IMR-90 (cell line): ENCODE measurements around the gene HMGCS2. TPM values are rescaled to one million over a fixed set of nuclear protein-coding genes. Genes with fewer than 3 reads are reported as not detected.

Source experiments
- ATAC-seq: fragments of 200-7000 bp; cut with Tn5 transposase; 2 replicates; pipeline ENCODE4 v1.9.1; 2020; ENCODE audit warnings: low read depth, mild to moderate bottlenecking, moderate library complexity
- BruUV-seq: library from RNA; stranded (reverse); fragments of 400-500 nt; replicated peaks from 2 replicates; lab custom pipeline; 2021; lab: Mats Ljungman, UMichigan
- CTCF ChIA-PET: fragments of 300-600 bp; formaldehyde crosslinking; extraction: SDS; loops from one replicate; lab custom pipeline; 2021; ENCODE audit warnings: antibody characterized with exemption; lab: Yijun Ruan, JAX
- POLR2A ChIA-PET: fragments of 300-600 bp; sonication (Branson Sonifier 250); formaldehyde crosslinking; loops from one replicate; lab custom pipeline; 2022; ENCODE audit warnings: antibody characterized with exemption; ENCODE audit not compliant: unreplicated experiment; lab: Charles Lee
- DNase-seq: peaks from one replicate; pipeline ENCODE4 v3.0.0; 2013
- H2AFZ ChIP-seq: replicated peaks from 2 replicates; pipeline ENCODE3; 2013; ENCODE audit warnings: low read length, mild to moderate bottlenecking; ENCODE audit not compliant: poor library complexity
- H2AK5ac ChIP-seq: 2 replicates; pipeline ENCODE4 v1.6.1; 2013; ENCODE audit warnings: low read depth, low read length, inconsistent platforms
- H2AK9ac ChIP-seq: replicated peaks from 2 replicates; pipeline ENCODE3; 2013; ENCODE audit warnings: mild to moderate bottlenecking, low read depth, low read length, moderate library complexity; ENCODE audit not compliant: poor library complexity
- H2BK120ac ChIP-seq: 2 replicates; pipeline ENCODE4 v1.6.1; 2013; ENCODE audit warnings: low read depth, low read length, inconsistent platforms
- H2BK15ac ChIP-seq: 3 replicates; pipeline ENCODE4 v1.6.1; 2013; ENCODE audit warnings: low read depth, low read length, inconsistent platforms
- H2BK20ac ChIP-seq: 2 replicates; pipeline ENCODE4 v1.6.1; 2013; ENCODE audit warnings: low read depth, mild to moderate bottlenecking, inconsistent platforms, low read length, moderate library complexity
- H2BK5ac ChIP-seq: 2 replicates; pipeline ENCODE4 v1.6.1; 2013; ENCODE audit warnings: mild to moderate bottlenecking, low read depth, low read length, inconsistent platforms; ENCODE audit not compliant: poor library complexity, severe bottlenecking
- H3K14ac ChIP-seq: replicated peaks from 2 replicates; pipeline ENCODE4 v1.6.1; 2013; ENCODE audit warnings: low read depth, low read length, inconsistent platforms
- H3K18ac ChIP-seq: 2 replicates; pipeline ENCODE4 v1.6.1; 2013; ENCODE audit warnings: low read depth, low read length, control low read depth
- H3K23ac ChIP-seq: 2 replicates; pipeline ENCODE4 v1.6.1; 2013; ENCODE audit warnings: low read depth, low read length, inconsistent platforms
- H3K27ac ChIP-seq: 2 replicates; pipeline ENCODE4 v1.5.1; 2013; ENCODE audit warnings: mild to moderate bottlenecking, control low read depth, low read length; ENCODE audit not compliant: insufficient read depth
- H3K27me3 ChIP-seq: 2 replicates; pipeline ENCODE4 v1.6.1; 2013; ENCODE audit warnings: low read length; ENCODE audit not compliant: control insufficient read depth, insufficient read depth
- H3K36me3 ChIP-seq: 2 replicates; pipeline ENCODE4 v1.6.1; 2013; ENCODE audit warnings: low read length, mixed read lengths; ENCODE audit not compliant: control insufficient read depth, insufficient read depth
- H3K4ac ChIP-seq: 2 replicates; pipeline ENCODE4 v1.6.1; 2013; ENCODE audit warnings: low read depth, low read length, inconsistent platforms
- H3K4me1 ChIP-seq: 2 replicates; pipeline ENCODE4 v1.6.1; 2013; ENCODE audit warnings: low read length, mixed read lengths; ENCODE audit not compliant: control insufficient read depth, insufficient read depth
- H3K4me2 ChIP-seq: 2 replicates; pipeline ENCODE4 v1.6.1; 2013; ENCODE audit warnings: low read depth, mild to moderate bottlenecking, control low read depth, low read length, moderate library complexity
- H3K4me3 ChIP-seq: 2 replicates; pipeline ENCODE4 v1.5.1; 2013; ENCODE audit warnings: low read depth, mild to moderate bottlenecking, control low read depth, low read length, moderate library complexity; ENCODE audit not compliant: insufficient read depth
- H3K56ac ChIP-seq: 2 replicates; pipeline ENCODE4 v1.6.1; 2013; ENCODE audit warnings: low read length, inconsistent platforms; ENCODE audit not compliant: insufficient read depth; ENCODE audit errors: extremely low read depth
- H3K79me1 ChIP-seq, 2 experiments: 2 replicates each; pipeline ENCODE4 v1.6.1; 2013; ENCODE audit warnings: low read length in 2 of 2, inconsistent platforms in 1 of 2, low read depth in 1 of 2
- H3K9ac ChIP-seq: 2 replicates; pipeline ENCODE4 v1.6.1; 2013; ENCODE audit warnings: low read depth, low read length, control low read depth
- H3K9me1 ChIP-seq: 2 replicates; pipeline ENCODE4 v1.6.1; 2013; ENCODE audit warnings: low read length, inconsistent platforms; ENCODE audit not compliant: insufficient read depth
- H3K9me3 ChIP-seq: 2 replicates; pipeline ENCODE4 v1.6.1; 2013; ENCODE audit warnings: low read length; ENCODE audit not compliant: control insufficient read depth, insufficient read depth
- H4K20me1 ChIP-seq: 2 replicates; pipeline ENCODE4 v1.6.1; 2013; ENCODE audit warnings: low read length, inconsistent platforms; ENCODE audit not compliant: insufficient read depth
- H4K5ac ChIP-seq: 2 replicates; pipeline ENCODE4 v1.6.1; 2013; ENCODE audit warnings: mild to moderate bottlenecking, low read depth, low read length, control low read depth
- H4K8ac ChIP-seq, 2 experiments: 2 replicates each; pipeline ENCODE4 v1.6.1; 2013; ENCODE audit warnings: low read depth in 2 of 2, low read length in 2 of 2, control low read depth in 1 of 2, inconsistent platforms in 1 of 2
- H4K91ac ChIP-seq: 2 replicates; pipeline ENCODE4 v1.6.1; 2013; ENCODE audit warnings: low read depth, low read length, inconsistent platforms; ENCODE audit not compliant: insufficient read depth
- BHLHE40 ChIP-seq: fragments of 150-350 bp; IDR thresholded peaks from 2 replicates; pipeline ENCODE4 v1.6.1; 2016; ENCODE audit warnings: mild to moderate bottlenecking, low read depth, low read length
- CEBPB ChIP-seq: IDR thresholded peaks from 2 replicates; pipeline ENCODE4 v1.6.1; 2012; ENCODE audit warnings: low read depth, low read length, improper control_type of control experiment
- MAFK ChIP-seq: IDR thresholded peaks from 2 replicates; pipeline ENCODE4 v1.6.1; 2012; ENCODE audit warnings: low read depth, low read length, improper control_type of control experiment
- RCOR1 ChIP-seq: IDR thresholded peaks from 2 replicates; pipeline ENCODE4 v1.6.1; 2012; ENCODE audit warnings: mild to moderate bottlenecking, low read length, improper control_type of control experiment; ENCODE audit not compliant: insufficient replicate concordance
- USF2 ChIP-seq: fragments of 150-350 bp; IDR thresholded peaks from 2 replicates; pipeline ENCODE4 v1.6.1; 2017; ENCODE audit warnings: mild to moderate bottlenecking, antibody characterized with exemption, low read length, low read depth
- WGBS, 2 experiments: methylation state at CpG; one replicate each; pipeline versions ENCODE4 v1.1.5 to v1.1.7; 2013; ENCODE audit warnings: missing lambda C conversion rate in 2 of 2; ENCODE audit not compliant: insufficient read length in 1 of 2; ENCODE audit errors: extremely low coverage in 2 of 2; 5-methylcytosine and 5-hydroxymethylcytosine counted together
- dilution Hi-C: fragments of 300-500 bp; cut with HindIII; formaldehyde crosslinking; loops from one replicate; pipeline ENCODE4 v1.14.3; 2018; ENCODE audit warnings: low sequenced_read_pairs; ENCODE audit not compliant: unreplicated experiment
- in situ Hi-C: fragments of 300-500 bp; cut with MboI; formaldehyde crosslinking; loops from 3 replicates; pipeline ENCODE4 v1.14.3; 2019; ENCODE audit warnings: low sequenced_read_pairs, inconsistent platforms, mixed read lengths
- intact Hi-C: fragments of 100-400 bp; cut with micrococcal nuclease; formaldehyde crosslinking; loops from 2 replicates; pipeline ENCODE4 v1.10.0; 2022
- polyA plus RNA-seq, 3 experiments: library from polyadenylated mRNA; depleted of rRNA; stranded (reverse); fragments of >200 nt; gene quantifications; 2 replicates each; pipeline ENCODE4 v1.2.3, GENCODE V29; 2012; ENCODE audit warnings: low replicate concordance in 1 of 3
- total RNA-seq: library from RNA; depleted of rRNA; stranded (reverse); fragments of >200 nt; gene quantifications from 2 replicates; pipeline ENCODE4 v1.2.3, GENCODE V29; 2012

HMGCS2 gene
- total and polyA plus RNA-seq, 2 of the 4 experiments (the other 2 are of a cell fraction): not detected

- no peak overlapping the region for H3K4ac ChIP-seq
- no peak for ATAC-seq
- H3K36me3 ChIP-seq: peaks cover 76% of the 10 kb centered on the region
- no peak for DNase-seq
- H2AK5ac ChIP-seq: no peak overlapping the region
- no peak overlapping the region for H4K8ac ChIP-seq
- H3K27ac ChIP-seq: no peak overlapping the region
- H3K23ac ChIP-seq: no peak overlapping the region
- H3K9me3 ChIP-seq: no peaks in the 10 kb centered on the region
- H3K27me3 ChIP-seq: no peaks in the 10 kb centered on the region
- peaks cover 31% of the 10 kb centered on the region; the same call in 1 of the 2 replicates for H4K20me1 ChIP-seq
- no peak overlapping the region for H4K5ac ChIP-seq
- no TSS peak for BruUV-seq
- no peak overlapping the region for H2AFZ ChIP-seq
- POLR2A ChIA-PET: no interaction called here
- no peak overlapping the region for H2AK9ac ChIP-seq
- H3K18ac ChIP-seq: no peak overlapping the region
- no peak overlapping the region for H2BK120ac ChIP-seq
- no peak overlapping the region for H2BK15ac ChIP-seq
- dilution Hi-C loops: no loop called here
- H3K9ac ChIP-seq: no peak overlapping the region
- no peak overlapping the region for H3K4me3 ChIP-seq
- H3K79me1 ChIP-seq: peaks cover 27 to 41% of the 10 kb centered on the region in 2 experiments
- CTCF ChIA-PET: interaction anchor here (0.6 kb wide), 1 partner anchor 241 kb away, joined by 3 read pairs; no protein-coding TSS in a partner anchor
- no peak overlapping the region for H2BK20ac ChIP-seq
- TF ChIP-seq RCOR1 (no peak), BHLHE40 (no peak), MAFK (no peak), CEBPB (no peak), USF2 (no peak)
- H3K4me2 ChIP-seq: no peak overlapping the region
- intact Hi-C loops: no loop called here
- H3K4me1 ChIP-seq: no peaks in the 10 kb centered on the region
- H3K14ac ChIP-seq: no peak overlapping the region
- no peak overlapping the region for H3K56ac ChIP-seq
- in situ Hi-C loops: no loop called here
- H2BK5ac ChIP-seq: no peak overlapping the region
- H4K91ac ChIP-seq: no peak overlapping the region
- 88% methylated on average over 3 of the region's 5 CpGs; no CpG with 5 or more reads in 1 of the 2 experiments for WGBS, 2 experiments
- H3K9me1 ChIP-seq: peaks cover 12% of the 10 kb centered on the region; the same call in 1 of the 2 replicates
Observed at GRCh38 chr1:119725626-119726025, 43.1 kb downstream of the HMGCS2 start.
